Nephron (organoid): ENCODE results near the gene DGUOK.

ENCODE experiments used
- H3K27ac Mint-ChIP-seq, 3 experiments: 2 replicates each; pipeline ENCODE4 v1.8.0; 2020; ENCODE audit warnings: mixed read lengths in 3 of 3, mild to moderate bottlenecking in 2 of 3, moderate library complexity in 1 of 3
- H3K27me3 Mint-ChIP-seq: 2 replicates; pipeline ENCODE4 v1.8.0; 2021; ENCODE audit warnings: low read depth, mild to moderate bottlenecking, moderate library complexity, mixed read lengths
- H3K36me3 Mint-ChIP-seq: 2 replicates; pipeline ENCODE4 v1.8.0; 2020; ENCODE audit warnings: low read depth, mixed read lengths
- H3K4me1 Mint-ChIP-seq: 2 replicates; pipeline ENCODE4 v1.8.0; 2020; ENCODE audit warnings: mixed read lengths
- H3K4me3 Mint-ChIP-seq, 3 experiments: 2 replicates each; pipeline ENCODE4 v1.8.0; 2020; ENCODE audit warnings: mild to moderate bottlenecking in 3 of 3, mixed read lengths in 3 of 3, moderate library complexity in 2 of 3
- H3K9me3 Mint-ChIP-seq: 2 replicates; pipeline ENCODE4 v1.8.0; 2020; ENCODE audit warnings: mixed read lengths
- TF ChIP-seq, protein P1 (sequence below), 3 experiments: fragments of 200-600 bp; sonication (generic); IDR thresholded peaks; one replicate each; pipeline ENCODE4 v1.5.0; 2021; ENCODE audit warnings: antibody characterized with exemption in 3 of 3; ENCODE audit not compliant: unreplicated experiment in 3 of 3

The DGUOK gene

DNA sequence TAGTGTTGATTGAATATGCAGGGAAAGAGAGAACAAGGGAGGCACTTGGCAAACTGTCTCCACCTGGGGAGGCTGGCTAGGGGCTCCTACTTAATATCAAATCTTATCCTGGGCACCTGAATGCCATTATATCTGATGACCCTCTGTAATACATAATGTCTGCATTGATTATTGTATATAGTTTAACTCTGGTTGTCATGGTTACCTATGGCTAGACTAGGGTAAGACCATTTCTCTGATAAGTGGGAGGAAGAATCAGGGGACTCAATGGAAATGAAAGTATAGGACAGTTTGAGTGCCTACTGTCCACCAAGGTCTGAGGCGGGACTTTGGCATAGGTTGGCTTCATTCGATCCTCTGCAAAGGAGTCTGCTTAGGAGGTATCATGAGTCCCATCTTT, 50.8 kb downstream of the DGUOK start:
- TF ChIP-seq, protein P1, sequence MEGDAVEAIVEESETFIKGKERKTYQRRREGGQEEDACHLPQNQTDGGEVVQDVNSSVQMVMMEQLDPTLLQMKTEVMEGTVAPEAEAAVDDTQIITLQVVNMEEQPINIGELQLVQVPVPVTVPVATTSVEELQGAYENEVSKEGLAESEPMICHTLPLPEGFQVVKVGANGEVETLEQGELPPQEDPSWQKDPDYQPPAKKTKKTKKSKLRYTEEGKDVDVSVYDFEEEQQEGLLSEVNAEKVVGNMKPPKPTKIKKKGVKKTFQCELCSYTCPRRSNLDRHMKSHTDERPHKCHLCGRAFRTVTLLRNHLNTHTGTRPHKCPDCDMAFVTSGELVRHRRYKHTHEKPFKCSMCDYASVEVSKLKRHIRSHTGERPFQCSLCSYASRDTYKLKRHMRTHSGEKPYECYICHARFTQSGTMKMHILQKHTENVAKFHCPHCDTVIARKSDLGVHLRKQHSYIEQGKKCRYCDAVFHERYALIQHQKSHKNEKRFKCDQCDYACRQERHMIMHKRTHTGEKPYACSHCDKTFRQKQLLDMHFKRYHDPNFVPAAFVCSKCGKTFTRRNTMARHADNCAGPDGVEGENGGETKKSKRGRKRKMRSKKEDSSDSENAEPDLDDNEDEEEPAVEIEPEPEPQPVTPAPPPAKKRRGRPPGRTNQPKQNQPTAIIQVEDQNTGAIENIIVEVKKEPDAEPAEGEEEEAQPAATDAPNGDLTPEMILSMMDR (IDR thresholded peaks at IDR 0.05; ENCODE audit: unreplicated experiment in 3 of 3), result no peak
- Mint-ChIP-seq H3K27me3 (peaks cover 57% of the 10 kb centered on the region), H3K4me3 (no peak overlapping the region), H3K36me3 (no peaks in the 10 kb centered on the region), H3K27ac (no peak overlapping the region), H3K4me1 (peaks cover 19% of the 10 kb centered on the region), H3K9me3 (no peaks in the 10 kb centered on the region)

GRCh38 chr2:73979021-73979420, 52.3 kb downstream of the DGUOK start:
- TF ChIP-seq, protein P1 (IDR thresholded peaks at IDR 0.05; ENCODE audit: unreplicated experiment in 3 of 3), result no peak
- Mint-ChIP-seq H3K27ac (no peak overlapping the region), H3K36me3 (no peaks in the 10 kb centered on the region), H3K4me1 (peaks cover 34% of the 10 kb centered on the region), H3K9me3 (no peaks in the 10 kb centered on the region), H3K27me3 (peaks cover 71% of the 10 kb centered on the region), H3K4me3 (no peak overlapping the region)

DNA sequence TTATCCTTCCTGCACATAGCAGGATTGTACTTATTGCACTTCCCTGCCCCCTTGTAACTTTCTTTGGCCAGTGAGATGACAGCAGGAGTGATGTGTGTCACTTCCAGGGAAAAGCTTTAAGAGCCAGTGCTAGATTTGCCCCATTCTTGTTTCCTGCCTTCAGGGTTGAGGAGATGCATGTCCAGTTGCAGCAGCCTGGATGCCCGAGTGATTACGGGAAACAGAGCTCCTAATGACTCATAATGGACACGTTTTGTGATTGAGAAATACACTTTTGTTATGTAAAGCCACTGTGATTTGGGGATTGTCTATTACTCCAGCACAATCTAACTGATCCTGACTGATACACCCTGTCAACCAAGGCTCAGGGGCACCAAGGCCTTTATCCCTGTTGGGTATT, 53.0 kb downstream of the DGUOK start:
- peaks cover 71% of the 10 kb centered on the region for H3K27me3 Mint-ChIP-seq
- no peak overlapping the region for H3K4me3 Mint-ChIP-seq
- TF ChIP-seq, protein P1 (IDR thresholded peaks at IDR 0.05; ENCODE audit: unreplicated experiment in 3 of 3), result no peak
- no peak overlapping the region for H3K27ac Mint-ChIP-seq
- H3K36me3 Mint-ChIP-seq, result no peaks in the 10 kb centered on the region
- peaks cover 34% of the 10 kb centered on the region for H3K4me1 Mint-ChIP-seq
- H3K9me3 Mint-ChIP-seq, result no peaks in the 10 kb centered on the region

DNA sequence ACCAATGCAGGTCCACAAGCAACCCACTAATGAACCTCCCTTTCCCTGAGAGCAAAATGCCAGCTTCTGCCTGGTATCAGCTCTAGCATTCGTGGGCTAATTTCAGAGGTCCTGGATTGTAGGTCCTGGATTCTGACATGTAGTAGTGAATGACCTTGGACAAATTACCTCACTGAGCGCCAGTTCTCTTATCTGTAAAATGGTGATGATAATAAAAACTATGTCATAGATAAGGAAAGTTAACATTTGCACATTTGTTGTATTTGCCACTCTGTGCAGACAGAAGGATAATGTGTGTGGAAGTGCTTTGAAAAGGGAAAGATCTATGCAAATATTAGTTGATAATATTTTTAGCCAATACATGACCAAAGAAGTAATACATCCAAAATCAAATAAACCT, 53.9 kb downstream of the DGUOK start:
- Mint-ChIP-seq H3K27ac (no peak overlapping the region), H3K9me3 (no peaks in the 10 kb centered on the region), H3K4me3 (peak overlapping the region; percentile 15 to 73 (median 18)), H3K4me1 (peaks cover 34% of the 10 kb centered on the region), H3K27me3 (peaks cover 71% of the 10 kb centered on the region), H3K36me3 (no peaks in the 10 kb centered on the region)
- TF ChIP-seq, protein P1 (IDR thresholded peaks at IDR 0.05; ENCODE audit: unreplicated experiment in 3 of 3), result no peak

DNA sequence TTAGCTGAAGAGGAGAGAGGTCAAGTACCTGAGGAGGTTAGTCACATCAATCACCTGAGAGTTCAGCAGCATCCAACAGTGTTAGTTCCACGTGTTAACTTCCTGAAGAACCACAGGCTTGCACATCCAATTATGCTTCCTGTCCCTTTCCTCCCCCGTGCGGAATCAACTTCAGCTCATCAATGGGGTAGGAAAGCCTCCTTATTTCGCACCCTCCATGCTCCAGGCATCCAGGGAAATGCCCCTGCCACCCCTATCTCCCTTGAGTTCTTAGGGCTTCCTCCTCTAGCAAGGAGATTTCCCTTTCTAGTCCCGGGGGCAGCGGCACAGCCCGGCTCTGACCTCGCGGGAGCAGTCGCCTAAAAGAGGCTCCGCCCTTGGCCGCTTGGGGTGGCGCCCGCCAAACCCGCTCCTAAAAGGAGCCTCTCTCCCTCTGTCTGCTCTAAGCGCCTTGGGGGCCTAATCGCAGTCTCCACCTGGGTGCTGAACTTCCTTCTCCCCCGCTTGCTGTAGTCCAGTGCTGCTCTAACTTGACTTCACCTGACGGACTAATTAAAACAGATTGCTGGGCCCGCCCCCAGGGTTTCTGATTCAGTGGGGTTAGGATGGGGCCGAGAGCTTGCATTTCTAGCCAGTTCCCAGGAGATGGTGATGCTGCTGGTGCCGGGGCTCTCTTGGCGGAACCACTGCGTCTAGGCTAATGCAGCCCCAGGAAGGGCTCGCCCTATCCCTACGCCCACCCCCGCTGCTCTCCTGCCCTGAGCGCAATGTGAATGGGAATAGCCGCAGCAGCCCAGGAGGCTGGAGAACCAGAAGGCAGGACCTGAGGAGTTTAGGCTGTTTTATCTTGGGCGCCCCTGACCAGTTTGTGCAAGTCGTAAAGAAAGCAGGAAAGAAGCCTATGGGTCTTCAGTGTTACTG, 54.7 kb downstream of the DGUOK start:
- H3K4me3 Mint-ChIP-seq, result peak overlapping the region; percentile 46 to 73 (median 64)
- H3K9me3 Mint-ChIP-seq, result no peaks in the 10 kb centered on the region
- peaks cover 66% of the 10 kb centered on the region for H3K27me3 Mint-ChIP-seq
- no peaks in the 10 kb centered on the region for H3K36me3 Mint-ChIP-seq
- peaks cover 40% of the 10 kb centered on the region for H3K4me1 Mint-ChIP-seq
- TF ChIP-seq, protein P1 (IDR thresholded peaks at IDR 0.05; ENCODE audit: unreplicated experiment in 3 of 3), result no peak
- no peak overlapping the region for H3K27ac Mint-ChIP-seq
